ENCODE measurements around the gene VPS13C.

DNA sequence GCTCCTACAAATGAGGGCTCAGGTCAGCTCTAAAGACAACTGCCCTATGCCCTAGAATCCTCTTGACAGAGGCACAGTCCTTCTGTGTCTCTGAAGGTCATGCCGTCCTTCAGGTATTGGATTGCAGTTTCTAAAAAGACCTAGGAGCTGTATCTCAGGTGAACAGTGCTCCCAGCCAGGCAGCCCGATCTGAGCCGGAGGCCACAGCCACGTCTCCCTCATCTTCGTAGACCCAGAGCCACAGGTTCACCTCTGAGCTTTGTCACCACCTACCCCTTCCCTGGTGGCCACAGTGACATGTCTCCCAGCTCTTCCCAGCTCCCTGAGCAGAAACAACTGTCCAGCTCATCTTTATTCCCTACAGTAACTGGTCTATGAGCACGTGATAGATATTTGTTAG, 228.0 kb downstream of the VPS13C start:
- TF ChIP-seq EZH2phosphoT487 (IDR thresholded peaks at IDR 0.05; ENCODE audit: insufficient read depth, low read depth) = no peak
- TF ChIP-seq EZH2 (IDR thresholded peaks at IDR 0.05; ENCODE audit: insufficient read depth, poor library complexity, severe bottlenecking) = no peak
